GM10266 (cell line): Measurements from ENCODE around the gene NOXA1.

Experiments
- DNase-seq: peaks from one replicate; pipeline ENCODE4 v3.0.0; 2012; ENCODE audit errors: extremely low spot score
- TF ChIP-seq, protein P1 (sequence below): IDR thresholded peaks from 2 replicates; pipeline ENCODE4 v1.5.1; 2012; ENCODE audit warnings: mild to moderate bottlenecking, low read depth; ENCODE audit not compliant: control insufficient read depth, insufficient read depth; ENCODE audit errors: missing control alignments

NOXA1 gene

DNA sequence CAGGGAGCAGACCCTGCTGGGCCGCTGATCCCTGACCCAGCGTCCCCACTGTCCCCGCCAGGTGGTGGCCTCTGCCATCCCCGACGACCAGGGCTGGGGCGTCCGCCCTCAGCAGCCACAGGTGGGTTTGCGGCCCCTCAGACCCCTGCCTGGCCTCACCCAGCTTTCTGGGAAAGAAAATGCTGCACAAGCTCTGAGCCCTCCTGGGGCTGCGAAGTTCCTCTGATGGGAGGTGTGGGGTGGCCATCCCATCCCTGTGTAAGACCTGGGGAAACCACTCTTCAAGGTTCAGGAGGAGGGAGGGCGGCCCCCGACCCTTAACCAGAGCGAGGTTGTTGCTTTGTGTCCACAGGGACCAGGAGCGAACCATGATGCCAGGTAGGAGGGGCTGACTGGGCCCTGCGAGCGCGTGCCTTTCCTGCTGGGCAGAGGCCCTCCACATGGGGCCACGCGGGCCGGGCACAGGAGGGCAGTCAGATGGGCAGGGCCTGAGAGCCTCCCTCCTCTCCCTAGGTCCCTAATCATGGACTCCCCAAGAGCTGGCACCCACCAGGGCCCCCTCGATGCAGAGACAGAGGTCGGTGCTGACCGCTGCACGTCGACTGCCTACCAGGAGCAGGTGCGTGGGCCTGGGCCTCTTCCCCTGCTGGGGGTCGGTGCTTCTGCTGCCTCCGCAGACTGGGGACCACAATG, 7.7 kb downstream of the NOXA1 start:
- TF ChIP-seq, protein P1, sequence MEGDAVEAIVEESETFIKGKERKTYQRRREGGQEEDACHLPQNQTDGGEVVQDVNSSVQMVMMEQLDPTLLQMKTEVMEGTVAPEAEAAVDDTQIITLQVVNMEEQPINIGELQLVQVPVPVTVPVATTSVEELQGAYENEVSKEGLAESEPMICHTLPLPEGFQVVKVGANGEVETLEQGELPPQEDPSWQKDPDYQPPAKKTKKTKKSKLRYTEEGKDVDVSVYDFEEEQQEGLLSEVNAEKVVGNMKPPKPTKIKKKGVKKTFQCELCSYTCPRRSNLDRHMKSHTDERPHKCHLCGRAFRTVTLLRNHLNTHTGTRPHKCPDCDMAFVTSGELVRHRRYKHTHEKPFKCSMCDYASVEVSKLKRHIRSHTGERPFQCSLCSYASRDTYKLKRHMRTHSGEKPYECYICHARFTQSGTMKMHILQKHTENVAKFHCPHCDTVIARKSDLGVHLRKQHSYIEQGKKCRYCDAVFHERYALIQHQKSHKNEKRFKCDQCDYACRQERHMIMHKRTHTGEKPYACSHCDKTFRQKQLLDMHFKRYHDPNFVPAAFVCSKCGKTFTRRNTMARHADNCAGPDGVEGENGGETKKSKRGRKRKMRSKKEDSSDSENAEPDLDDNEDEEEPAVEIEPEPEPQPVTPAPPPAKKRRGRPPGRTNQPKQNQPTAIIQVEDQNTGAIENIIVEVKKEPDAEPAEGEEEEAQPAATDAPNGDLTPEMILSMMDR: no peak
- DNase-seq: no peak

GRCh38 chr9:137431416-137431931, 8.3 kb downstream of the NOXA1 start:
- no peak for DNase-seq
- TF ChIP-seq, protein P1: no peak

DNA sequence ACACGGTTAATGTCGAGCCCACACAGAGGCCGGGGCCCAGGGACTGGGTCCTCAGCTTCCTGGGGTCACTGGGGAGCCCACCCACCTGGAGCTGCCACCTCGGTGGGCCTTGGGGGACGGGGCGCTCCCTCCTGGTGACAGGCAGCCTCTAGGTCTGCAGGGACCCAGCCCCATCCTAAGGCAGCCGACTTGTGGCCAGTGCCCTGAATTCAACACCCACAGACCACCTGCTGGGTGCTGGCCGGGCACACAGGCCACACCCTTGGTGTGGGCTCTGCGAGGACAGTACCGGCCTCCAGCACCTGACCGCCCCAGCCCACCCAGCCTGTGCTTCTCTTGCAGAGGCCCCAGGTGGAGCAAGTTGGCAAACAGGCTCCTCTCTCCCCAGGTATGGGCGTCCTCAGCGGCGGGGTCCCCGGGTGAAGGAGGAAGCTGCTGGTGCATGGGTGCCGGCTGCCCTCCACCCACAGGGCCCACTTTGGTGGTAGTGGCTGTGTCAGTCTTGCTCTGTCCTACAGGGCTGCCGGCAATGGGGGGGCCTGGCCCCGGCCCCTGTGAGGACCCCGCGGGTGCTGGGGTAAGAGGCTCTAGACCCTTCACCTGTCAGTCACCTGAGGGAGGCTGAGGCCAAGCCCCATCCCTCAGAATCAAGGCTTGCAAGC, 9.6 kb downstream of the NOXA1 start:
- TF ChIP-seq, protein P1: no peak
- DNase-seq: no peak

DNA sequence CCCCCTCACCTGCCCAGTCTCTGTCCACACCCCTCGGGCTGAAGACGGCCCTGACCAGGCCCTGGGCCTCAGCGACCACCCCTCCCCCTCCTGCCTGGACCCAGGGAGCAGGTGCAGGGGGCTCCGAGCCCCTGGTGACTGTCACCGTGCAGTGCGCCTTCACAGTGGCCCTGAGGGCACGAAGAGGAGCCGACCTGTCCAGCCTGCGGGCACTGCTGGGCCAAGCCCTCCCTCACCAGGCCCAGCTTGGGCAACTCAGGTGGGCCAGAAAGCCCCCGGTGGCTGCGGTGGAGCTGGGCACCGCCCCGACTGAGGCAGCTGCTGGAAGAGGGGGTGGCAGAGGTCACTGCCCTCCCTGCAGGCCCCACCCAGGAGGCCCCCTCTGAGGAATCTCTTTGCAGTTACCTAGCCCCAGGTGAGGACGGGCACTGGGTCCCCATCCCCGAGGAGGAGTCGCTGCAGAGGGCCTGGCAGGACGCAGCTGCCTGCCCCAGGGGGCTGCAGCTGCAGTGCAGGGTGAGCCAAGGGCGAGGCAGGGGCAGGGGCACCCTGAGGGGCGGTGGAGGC, 10.2 kb downstream of the NOXA1 start:
- no peak for DNase-seq
- TF ChIP-seq, protein P1: no peak

DNA sequence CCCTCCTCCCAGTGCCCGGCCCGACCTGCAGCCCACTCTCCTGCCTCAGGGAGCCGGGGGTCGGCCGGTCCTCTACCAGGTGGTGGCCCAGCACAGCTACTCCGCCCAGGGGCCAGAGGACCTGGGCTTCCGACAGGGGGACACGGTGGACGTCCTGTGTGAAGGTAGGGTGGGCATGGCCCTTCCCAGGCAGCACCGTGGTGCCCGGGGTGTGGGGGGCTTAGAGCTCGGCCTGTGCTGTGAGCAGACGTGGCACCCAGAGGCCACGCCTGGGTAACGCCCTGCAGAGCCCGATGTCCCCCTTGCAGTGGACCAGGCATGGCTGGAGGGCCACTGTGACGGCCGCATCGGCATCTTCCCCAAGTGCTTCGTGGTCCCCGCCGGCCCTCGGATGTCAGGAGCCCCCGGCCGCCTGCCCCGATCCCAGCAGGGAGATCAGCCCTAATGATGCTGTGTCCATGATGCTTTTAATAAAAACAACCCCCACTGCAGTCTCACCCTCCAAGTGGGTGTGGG, 10.8 kb downstream of the NOXA1 start:
- TF ChIP-seq, protein P1: no peak
- DNase-seq: no peak

- no peak for DNase-seq
These were observed 11.5 kb downstream of the NOXA1 start for GRCh38 chr9:137434498-137435380.

More at GRCh38 chr9:137434498-137435380, 11.5 kb downstream of the NOXA1 start:
- TF ChIP-seq, protein P1: no peak
